HG03060 (cell line): ENCODE results near the gene COLEC12.
A peak's percentile ranks its signal among the peaks of the same experiment; 100 is the strongest.

Experiments
- ATAC-seq: cut with Tn5 transposase; IDR thresholded peaks from one replicate; pipeline ENCODE4 v1.9.1; 2021; ENCODE audit warnings: low read depth, moderate number of reproducible peaks; ENCODE audit not compliant: unreplicated experiment

Gene COLEC12

DNA sequence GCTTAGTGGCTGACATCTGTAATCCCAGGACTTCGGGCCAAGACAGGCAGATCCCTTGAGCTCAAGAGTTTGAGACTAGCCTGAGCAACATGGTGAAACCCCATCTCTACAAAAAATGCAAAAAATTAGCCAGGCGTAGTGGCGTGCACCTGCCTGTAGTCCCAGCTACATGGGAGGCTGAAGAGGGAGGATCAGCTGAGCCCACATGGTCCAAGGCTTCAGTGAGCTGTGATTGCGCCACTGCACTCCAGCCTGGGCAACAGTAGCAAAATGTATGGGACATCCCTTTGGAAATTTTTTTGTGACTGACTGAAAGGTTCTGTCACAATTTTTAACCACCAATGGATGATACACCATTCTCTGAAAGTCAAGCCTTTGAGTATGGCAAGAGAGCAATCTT, 6.3 kb upstream of the COLEC12 start:
- ATAC-seq: no peak

DNA sequence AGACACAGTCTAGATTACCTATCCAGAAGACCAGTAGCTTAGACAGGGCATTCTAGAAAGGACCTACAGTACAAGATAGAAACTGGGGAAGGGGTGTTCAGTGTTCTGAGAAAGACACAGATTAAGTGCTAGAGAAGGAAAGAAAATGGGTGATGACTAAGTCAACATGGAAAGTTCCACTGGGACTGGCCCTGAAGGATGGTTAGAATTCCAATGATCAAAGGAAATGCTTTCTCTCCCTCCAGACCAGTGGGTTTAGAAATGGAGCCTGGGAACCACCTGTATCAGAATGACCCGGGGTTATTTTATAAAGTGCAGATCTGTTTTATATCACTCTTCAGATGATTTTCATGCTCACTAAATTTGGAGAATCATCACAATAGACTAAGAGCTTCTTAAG, 5.8 kb upstream of the COLEC12 start:
- no peak for ATAC-seq

DNA sequence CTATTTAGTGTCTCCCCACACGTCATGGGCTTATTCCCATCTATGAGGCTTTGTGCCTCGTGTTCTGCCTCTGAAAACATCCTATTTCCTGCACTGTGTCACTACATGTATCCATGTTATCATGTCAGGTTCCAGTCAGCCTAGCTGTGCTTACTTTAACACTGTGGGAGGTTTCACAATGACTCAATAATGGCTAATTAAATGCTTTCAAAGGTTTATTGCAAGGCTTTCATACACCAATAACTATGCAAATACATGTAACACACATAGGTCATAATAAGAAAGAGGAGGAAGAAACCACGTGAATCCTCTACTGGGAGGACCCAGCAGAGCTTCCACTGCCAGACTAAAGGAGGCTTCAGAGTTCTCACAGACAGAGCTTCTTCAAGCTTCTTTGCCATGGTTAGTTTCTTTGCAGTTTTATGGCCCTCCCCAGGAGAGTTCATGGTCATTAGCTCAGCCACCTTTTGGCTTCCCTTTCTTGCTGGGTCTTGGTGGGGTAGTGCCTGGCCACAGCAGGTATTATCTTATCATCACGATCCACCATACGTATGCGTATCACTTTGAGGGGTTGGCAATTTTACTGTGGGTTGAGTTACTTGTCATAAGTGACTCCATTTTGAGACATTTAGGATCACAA, 5.1 kb upstream of the COLEC12 start:
- ATAC-seq: peak; percentile 99

DNA sequence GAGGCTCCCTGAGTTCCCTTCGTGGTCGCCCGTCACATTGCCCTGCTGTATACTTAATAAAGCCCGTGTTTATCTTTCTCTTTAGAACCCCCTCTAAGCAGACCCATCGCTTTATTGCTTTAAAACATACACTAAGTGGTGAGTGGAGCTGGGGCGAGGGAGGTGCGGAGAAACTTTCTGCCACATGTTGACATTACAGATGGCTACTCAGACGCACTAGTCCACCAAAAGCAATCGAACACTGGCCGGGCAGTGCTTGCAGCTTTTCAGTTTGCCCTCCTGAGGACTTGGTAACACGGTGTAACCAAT, 859 bp upstream of the COLEC12 start:
- no peak for ATAC-seq

DNA sequence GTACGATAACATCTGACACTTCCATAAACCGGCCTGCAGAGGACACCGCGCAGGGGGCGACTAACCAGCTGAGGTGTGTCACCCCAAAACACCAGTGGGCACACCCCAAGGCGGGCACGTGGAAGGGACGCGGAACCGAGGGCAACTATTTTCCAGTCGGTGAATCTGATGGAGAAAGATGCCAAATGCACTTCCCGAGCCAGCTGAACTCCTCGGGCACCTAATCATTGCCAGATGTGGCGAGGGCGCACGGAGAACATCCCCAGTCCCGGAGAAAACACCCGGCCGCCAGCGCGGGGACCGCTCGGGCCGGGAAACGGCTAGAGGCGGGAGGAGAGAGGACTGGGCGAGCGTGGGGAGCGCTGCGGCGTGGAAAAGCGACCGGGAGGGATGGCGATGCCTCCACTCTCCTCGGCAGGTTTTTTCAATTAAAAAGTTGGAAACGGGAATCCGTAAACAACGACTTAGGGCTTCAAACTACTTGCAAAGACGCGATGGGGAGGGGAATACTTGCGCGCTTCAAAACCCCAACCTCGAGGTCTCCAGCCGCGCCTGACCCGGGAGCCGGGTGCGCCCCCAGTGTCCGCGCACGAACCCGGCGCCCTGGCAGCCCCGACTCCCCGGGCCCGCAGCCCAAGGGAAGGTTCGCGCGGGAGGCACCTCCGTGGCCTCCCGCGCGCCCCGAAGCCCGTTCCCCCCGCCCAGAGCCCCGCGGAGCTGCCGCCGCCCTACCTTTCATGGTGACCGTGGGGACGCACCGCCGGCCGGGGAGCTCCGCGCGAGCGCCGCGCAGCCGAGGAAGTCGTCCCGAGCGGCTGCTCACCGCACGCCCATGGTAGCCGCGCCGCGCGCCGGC, 497 bp downstream of the COLEC12 start:
- no peak for ATAC-seq

DNA sequence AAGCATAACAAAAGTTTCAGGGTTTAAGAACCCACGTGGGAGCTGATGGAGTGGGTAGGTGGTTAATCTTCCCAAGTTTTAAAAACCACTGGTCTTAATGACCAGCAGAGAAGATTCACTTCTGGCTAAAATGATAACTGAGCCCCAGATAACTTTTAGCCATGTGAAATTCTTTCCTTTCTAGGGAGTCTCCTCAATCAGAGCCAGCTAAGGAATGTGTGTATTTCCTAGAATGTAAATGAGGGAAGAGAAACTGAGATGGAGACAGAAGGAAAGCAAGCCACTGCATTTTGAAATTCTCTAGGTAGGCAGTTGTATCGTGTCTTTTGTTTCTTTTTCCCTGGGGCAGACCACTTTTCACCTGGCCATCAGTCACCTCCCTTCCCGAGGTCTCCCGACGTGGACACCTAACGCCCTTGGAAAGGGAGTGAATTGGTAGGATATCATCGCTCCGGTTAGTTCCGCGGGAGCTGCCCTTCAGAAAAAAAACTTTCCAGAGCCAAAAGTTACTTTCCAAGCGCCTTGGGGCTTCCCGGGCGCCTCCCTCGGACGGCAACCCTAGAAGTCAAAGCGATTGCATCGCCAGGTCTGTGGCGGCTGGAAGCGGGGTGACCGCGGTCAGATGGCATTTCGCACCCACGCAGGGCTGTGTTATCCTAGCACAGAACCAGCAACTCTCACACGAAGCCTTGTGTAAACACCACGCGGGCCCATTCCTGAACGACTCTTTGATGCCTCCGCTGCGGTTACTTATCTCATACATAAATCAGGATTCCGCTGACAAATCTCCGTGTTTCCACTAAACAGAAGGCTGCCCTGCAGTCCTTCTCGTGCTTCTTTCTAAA, 1.3 kb downstream of the COLEC12 start:
- ATAC-seq: no peak

DNA sequence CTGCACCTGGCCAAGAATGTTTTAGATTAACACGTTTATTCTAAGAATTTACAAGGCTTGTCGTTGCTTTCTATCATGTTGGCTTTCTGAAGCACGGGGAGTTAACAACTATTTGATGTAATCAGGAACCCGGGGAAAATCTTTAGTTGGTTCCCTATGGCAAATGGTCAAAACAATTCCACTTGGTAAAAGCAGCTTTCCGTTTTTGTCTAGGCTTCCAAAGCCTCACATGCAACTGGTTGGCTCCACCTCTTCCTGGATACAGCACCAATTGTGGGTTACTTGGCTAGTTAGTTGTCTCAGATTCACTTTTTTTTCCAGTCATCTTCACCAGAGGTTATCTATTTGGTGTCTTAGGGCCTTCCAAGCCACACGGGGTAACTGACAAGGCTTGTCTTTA, 2.8 kb downstream of the COLEC12 start:
- no peak for ATAC-seq

DNA sequence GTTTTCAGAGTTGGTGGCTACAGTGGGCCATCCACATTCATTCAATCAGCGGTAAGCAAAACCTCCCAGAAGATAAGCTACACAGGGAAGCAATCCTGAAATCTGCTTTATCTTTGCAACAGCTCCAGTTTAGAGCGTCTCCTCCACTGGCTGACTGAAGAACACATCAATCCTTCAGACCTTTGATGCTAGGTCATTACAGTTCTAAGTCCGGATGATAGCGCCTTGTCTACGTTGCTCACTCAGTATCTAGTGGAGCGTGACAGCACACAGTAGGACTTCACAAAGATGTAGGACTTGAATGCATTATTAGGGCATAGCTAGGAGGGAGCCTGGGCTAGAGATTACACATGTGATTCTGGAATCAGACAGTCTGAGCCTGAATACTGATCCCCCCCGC, 5.0 kb downstream of the COLEC12 start:
- no peak for ATAC-seq

DNA sequence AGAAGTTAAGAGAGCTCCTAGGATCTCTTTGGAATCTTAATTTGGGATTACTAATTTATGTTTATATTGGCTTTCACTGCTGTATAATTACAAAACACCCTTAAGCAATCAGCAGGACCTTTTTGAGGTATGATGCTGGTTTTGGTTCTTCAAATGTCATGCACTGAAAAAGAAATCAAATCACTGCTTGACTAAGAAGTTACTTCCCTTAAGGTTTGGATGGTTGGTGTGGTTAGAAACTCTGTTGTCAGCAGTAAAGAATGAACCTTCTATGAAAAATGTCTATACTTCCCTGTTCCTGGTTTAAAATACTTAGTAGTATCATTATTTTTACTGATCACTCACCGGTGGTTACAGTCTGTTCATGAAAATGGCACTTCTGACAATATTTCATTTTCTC, 5.5 kb downstream of the COLEC12 start:
- ATAC-seq: no peak

DNA sequence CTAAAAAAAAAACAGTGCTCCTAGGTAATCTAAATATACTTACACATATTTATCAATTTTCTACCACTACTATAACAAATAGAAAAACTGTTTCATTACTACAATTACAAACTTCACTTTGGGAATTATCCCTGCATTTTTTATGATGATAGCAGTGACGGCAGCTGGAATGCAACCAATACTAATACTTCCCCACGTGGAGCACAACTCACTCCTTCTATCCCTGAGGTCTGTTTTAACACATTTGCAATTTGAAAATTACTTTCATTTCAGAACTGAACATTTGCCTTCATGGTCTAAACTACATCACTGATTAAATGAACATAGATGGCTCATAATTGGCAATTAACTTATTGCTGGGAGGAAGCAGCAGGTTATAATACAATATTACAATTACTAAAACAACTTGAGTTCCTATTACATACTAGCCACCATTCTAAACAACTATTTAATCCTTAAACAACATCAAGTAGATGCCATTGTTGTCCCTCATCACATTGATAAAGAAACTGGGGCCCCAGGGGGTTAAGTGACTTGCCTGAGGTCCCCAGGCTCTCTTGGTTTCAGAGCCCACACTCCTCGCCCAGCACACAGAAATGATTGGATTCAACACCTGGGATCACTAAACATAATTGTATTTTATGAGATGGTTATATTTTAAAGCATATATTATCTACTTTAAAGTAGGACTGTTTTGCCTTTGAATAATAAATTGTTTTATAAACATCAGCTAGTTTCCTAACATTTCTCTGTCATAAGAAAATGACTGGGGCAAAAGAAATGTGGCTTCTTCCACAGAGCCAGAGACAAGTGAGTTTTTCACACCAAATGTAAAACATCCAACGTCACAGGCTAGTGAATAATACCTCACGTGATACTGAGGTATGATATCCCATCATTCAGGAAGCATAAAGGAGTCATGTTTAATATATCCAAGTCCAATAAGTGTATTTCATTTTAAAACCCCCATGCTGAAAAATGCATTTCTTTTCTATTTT, 6.2 kb downstream of the COLEC12 start:
- no peak for ATAC-seq

DNA sequence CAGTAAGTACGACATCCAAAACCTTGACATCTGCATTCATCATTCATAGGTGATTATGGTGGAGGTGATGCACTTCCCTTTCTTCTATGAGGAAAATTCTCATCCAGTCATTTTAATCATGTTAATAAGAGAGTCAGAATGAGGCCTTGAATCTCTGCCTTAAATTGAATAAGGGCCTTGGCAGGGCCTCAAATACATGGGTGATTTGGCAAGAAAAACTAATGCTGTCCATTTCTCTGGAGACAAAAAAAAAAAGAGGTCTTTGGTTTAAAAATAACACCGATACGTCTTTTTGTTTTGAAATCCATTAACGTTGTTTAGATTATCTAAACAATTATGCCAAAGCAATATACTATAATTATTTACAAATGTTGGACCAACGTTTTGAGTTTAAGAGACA, 8.1 kb downstream of the COLEC12 start:
- no peak for ATAC-seq

DNA sequence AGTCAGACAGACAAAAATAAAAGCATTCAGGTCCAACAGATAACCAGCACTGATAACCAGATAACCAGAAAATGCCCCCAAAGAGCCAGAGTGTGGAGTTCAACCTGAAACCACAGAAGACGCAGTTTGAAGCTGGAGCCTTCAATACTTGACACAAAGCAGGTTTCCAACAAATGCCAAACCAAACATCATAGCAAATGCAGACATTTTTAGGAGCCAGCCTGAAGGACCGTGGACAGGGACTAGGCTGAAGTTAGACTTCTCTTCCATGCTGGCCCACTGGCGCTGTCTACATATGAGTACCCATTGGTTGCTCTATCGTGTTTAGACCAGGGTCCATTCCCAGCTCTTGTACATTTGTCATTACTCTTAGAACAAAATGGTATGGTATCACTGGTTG, 9.9 kb downstream of the COLEC12 start:
- no peak for ATAC-seq

DNA sequence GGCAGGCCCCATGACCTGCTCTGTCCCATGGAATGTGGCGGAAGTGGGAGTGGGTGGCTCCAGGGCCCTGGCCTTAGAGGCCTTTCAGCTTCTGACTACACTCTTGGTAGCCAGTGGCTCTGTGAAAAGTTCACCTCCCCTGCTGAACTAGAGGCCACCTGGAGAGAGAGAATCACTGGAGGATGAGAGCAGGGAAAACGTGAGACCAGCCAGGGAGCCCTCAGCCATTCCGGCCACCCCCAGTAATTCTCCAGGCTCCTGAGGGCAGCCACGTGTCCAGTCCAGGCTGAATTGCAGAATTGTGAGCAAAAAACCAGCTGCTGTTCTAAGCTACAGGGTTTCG, 10.5 kb downstream of the COLEC12 start:
- no peak for ATAC-seq

DNA sequence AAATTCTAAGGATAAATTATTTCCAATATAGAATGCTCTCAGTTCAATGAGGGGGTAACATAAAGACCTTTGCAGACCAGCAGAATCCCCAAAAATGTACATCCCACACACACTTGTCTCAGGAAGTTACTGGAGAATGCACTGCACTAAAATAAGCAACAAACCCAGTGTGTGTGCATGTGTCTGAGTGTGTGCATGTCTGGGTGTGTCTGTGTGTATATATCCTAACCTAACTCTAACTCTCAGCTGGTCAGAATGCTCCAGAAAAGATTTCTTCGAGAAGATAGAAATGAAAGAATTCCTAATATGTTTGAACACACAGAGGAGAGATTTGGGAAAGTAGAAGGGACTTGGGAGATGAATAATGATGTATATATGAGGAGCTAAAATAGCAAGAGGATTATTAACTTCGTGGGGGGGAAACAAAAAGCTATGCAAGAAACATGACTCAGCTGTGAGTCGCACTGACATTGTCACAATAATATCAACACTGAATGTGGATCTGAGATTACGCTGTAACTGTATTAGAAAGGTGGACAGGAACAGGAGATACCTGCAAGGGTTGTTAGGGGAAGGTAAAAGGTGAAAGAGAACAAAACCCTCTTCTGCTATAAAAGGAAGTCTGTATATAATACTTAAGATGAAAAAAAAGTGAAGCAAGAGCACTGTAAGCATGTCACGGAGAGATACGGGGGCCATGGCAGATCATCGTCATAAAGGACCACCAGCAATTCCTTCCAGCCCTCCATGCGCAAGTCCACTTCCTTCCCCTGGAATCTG, 11.1 kb downstream of the COLEC12 start:
- no peak for ATAC-seq

DNA sequence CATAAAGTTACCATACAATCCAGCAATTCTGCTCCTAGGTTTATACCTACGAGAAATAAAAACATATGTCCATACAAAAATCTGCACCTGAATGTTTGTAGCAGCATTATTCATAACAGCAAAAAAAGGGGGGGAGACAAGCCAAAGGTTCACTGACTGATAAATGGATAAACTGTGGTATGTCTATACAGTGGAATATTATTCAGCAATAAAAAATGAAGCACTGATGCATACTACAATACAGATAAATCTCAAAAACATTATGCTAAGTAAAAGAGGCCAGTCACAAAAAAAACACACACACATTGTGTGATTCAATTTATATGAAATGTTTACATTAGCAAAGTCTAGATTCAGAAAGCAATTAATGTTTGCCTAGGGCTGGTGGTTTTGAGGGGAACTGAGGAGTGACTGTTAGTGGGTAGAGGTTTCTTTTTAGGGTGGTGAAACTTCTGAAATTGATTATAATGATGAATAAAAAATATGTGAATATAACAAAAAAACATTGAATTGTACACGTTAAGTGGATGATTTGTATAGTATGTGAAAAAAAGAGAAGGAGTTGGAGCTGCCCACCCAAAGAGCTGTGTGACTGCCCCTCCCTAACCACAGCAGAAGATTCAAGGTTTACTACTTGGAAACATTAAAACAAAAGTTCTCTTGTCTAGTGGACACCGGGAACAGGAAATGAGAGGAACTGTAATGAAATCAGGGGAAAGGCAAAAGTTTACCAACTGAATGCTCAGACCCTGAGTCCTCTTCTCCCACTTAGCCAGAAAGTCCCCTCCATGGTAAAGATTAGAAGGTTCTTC, 13.4 kb downstream of the COLEC12 start:
- no peak for ATAC-seq

DNA sequence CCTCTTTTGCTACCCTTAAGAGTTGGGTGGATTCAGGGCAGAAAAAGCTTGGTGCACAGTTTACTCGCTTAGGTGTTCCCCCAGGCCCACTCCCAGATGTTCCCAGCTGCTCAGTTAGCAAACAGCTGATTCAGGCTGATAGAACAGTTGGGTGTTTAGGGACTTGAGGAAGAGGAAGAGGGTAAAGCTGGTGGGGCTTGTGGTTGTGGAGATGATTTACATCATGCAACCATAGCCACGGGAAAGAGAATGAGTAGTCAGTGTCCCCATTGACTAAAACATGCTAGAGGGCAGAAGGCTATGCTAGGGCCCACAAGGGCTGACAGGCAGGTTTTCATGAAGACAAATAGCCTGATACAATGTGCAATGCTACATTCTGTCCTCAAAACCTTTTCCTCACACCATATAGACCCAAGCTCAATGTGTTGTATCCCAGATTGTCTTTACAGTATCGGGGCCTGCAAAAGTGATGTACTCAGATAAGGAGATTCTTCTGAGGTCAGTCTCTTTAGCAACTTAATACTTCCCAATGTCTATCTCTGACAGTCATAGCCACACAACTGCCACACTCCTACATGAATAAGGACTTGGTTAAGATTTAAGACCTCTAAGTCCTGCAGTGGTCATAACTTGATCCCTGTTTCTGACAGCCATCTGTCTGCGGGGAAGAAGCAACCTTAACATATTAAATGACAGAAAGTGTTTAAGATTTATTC, 15.6 kb downstream of the COLEC12 start:
- peak; percentile 37 for ATAC-seq

DNA sequence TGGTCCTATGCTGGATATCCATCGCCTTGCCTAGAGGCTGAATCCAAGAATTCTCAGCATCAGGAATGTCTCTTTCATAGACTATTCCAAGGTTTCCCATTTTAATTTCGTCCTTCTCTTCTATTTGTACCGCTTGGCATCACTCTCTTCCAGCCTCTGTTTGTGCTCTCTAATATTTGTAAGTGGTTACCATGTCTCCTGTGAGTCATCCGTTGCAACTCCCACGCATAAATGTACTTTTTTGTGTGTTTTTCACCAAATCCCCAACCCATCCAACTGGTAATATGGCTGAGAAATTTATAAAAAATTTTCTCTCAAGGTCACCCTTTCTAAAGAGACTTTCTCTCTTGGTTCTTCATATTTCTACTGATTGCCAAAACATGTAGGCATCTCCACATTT, 21.8 kb downstream of the COLEC12 start:
- no peak for ATAC-seq

DNA sequence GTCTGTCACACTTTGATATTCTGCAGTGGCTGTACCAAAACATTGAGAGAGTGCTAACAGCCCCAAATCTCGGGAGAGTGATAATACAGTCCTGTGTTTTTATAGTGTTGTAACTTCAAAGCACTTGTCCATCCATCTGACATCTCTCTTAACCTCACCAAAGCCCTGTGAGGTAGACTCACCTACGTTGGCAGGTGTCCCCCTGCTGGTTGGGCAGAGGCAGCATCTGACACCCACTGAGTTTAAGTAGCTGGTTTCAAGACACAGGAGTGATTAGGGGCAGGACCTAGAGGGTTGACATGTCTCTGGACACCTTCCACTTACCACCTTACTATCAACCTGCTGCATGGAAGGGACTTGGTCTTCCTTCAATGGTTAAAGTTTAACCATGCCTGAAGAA, 22.9 kb downstream of the COLEC12 start:
- no peak for ATAC-seq
